HEK293T (cell line): ENCODE results near the gene ASAP2.

Source experiments
- CTCF ChIA-PET: fragments of 350-600 bp; formaldehyde crosslinking; extraction: SDS; loops from one replicate; lab custom pipeline; 2021; ENCODE audit warnings: antibody characterized with exemption, inconsistent platforms; lab: Yijun Ruan, JAX
- POLR2A ChIA-PET: fragments of 350-600 bp; formaldehyde crosslinking; extraction: SDS; loops from one replicate; lab custom pipeline; 2020; ENCODE audit warnings: antibody characterized with exemption, inconsistent platforms; lab: Yijun Ruan, JAX
- DNase-seq: peaks from one replicate; pipeline ENCODE4 v3.0.0; 2012; ENCODE audit warnings: mixed read lengths; ENCODE audit errors: extremely low spot score
- ARNT ChIP-seq: fragments of 450-650 bp; IDR thresholded peaks from 2 replicates; pipeline ENCODE4 v1.6.1; 2017; ENCODE audit warnings: mild to moderate bottlenecking
- BHLHE40 ChIP-seq: fragments of 450-650 bp; IDR thresholded peaks from 2 replicates; pipeline ENCODE4 v1.6.1; 2016; ENCODE audit warnings: mild to moderate bottlenecking, moderate library complexity, borderline replicate concordance
- CTBP1 ChIP-seq: fragments of 450-650 bp; IDR thresholded peaks from 2 replicates; pipeline ENCODE4 v1.6.1; 2016; ENCODE audit warnings: borderline replicate concordance
- ELF4 ChIP-seq: fragments of 450-650 bp; IDR thresholded peaks from 2 replicates; pipeline ENCODE4 v1.6.1; 2017; ENCODE audit warnings: antibody characterized with exemption
- FOXA1 ChIP-seq: fragments of 450-650 bp; IDR thresholded peaks from 2 replicates; pipeline ENCODE4 v1.6.1; 2016; ENCODE audit warnings: mild to moderate bottlenecking
- FOXK2 ChIP-seq: fragments of 450-650 bp; IDR thresholded peaks from 2 replicates; pipeline ENCODE4 v1.6.1; 2016; ENCODE audit warnings: mild to moderate bottlenecking
- FOXM1 ChIP-seq: fragments of 450-650 bp; IDR thresholded peaks from 2 replicates; pipeline ENCODE4 v1.6.1; 2017; ENCODE audit warnings: mild to moderate bottlenecking, borderline replicate concordance
- HDGF ChIP-seq: fragments of 450-650 bp; IDR thresholded peaks from 2 replicates; pipeline ENCODE4 v1.6.1; 2017; ENCODE audit warnings: antibody characterized with exemption, borderline replicate concordance
- L3MBTL2 ChIP-seq: fragments of 450-650 bp; conservative IDR thresholded peaks from 2 replicates; pipeline ENCODE4 v1.6.1; 2016; ENCODE audit warnings: mild to moderate bottlenecking
- LEF1 ChIP-seq: fragments of 450-650 bp; IDR thresholded peaks from 2 replicates; pipeline ENCODE4 v1.6.1; 2017; ENCODE audit warnings: mild to moderate bottlenecking, borderline replicate concordance
- NFRKB ChIP-seq: fragments of 450-650 bp; IDR thresholded peaks from 2 replicates; pipeline ENCODE4 v1.6.1; 2016; ENCODE audit warnings: mild to moderate bottlenecking, moderate library complexity
- PKNOX1 ChIP-seq: fragments of 450-650 bp; IDR thresholded peaks from 2 replicates; pipeline ENCODE4 v1.6.1; 2016
- SP1 ChIP-seq: fragments of 450-650 bp; IDR thresholded peaks from 2 replicates; pipeline ENCODE4 v1.6.1; 2017
- SUZ12 ChIP-seq: fragments of 450-650 bp; IDR thresholded peaks from 2 replicates; pipeline ENCODE4 v1.6.1; 2016; ENCODE audit warnings: mild to moderate bottlenecking
- TARDBP ChIP-seq: fragments of 450-650 bp; IDR thresholded peaks from 2 replicates; pipeline ENCODE4 v1.6.1; 2016
- ZNF384 ChIP-seq: fragments of 450-650 bp; IDR thresholded peaks from 2 replicates; pipeline ENCODE4 v1.6.1; 2016

ASAP2 gene

DNA sequence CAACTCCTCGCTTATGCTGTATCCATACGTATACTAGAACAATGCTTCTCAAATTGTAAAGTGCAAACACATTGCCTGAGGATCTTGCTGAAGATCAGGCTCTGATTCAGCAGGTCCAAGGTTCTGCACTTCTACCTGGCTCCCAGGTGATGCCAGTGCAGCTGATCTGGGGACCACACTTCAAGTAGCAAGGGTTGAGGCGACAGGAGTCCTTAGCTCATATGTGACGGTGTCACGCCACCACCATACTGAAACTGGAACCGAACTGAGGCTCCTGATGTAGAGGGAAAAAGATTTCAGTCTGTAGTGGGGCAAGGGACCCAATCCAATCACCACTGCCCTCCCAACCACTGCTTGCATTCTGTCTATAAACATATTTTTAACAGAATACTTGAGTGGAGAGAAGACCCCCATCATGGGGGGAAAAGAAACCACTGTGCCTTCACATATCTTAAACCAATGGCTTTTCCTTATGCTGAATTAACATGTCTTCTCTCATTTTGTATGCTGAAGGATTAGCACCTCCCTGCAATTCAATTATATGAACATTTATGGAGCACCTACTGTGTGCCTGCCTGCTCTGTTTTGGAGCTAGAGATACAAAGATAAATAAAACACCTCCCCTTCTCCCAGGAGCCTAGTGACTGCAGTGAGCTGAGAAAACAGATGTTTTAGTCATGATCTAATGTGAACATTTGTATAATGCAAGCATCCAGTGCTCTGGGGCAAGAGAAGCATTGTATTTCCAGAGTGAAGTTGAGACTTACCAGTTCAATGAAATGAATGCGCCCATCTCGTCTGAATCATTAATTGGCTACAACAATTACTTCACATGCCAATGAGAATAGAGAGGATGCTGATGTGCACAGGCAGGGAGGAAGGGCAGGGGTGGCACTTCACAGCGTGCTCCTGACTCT lies 6.6 kb upstream of the ASAP2 start:
- TF ChIP-seq FOXM1 (no peak), LEF1 (no peak), SP1 (no peak), L3MBTL2 (no peak), TARDBP (no peak)
- CTCF ChIA-PET = no interaction called here
- DNase-seq = no peak
- POLR2A ChIA-PET = interaction anchor here (1.2 kb wide), 1 partner anchor 35 kb away, joined by 3 read pairs; no protein-coding TSS in a partner anchor

DNA sequence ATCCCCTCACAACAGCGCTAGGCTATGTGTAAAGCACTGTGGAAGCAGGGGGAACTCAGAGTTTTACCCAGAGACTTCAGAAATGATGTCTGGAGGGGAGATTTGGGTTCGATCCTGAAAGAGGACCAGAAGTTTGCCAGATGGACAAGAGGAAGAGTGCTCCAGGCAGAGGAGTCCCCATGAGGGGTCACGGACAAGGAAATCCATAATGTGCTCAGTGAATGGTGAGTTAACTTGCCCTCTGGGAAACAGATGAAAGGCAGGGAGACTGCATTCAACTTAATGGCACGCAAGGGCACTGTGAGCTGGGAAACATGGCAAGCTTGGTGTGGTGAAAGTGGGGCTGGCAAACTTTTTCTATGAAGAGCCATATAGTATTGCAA lies 6.0 kb upstream of the ASAP2 start:
- CTCF ChIA-PET = no interaction called here
- DNase-seq = no peak
- no peak for TF ChIP-seq SP1
- TF ChIP-seq PKNOX1 = no peak
- POLR2A ChIA-PET = interaction anchor here (1.2 kb wide), 1 partner anchor 34 kb away, joined by 3 read pairs; no protein-coding TSS in a partner anchor

- ChIA-PET CTCF (no interaction called here), POLR2A (no interaction called here)
- TF ChIP-seq TARDBP = no peak
- TF ChIP-seq FOXA1 = no peak
- no peak for TF ChIP-seq HDGF
- TF ChIP-seq ELF4 = no peak
- TF ChIP-seq LEF1 = no peak
- TF ChIP-seq CTBP1 = no peak
- TF ChIP-seq FOXM1 = no peak
- DNase-seq = no peak
Measured at GRCh38 chr2:9201185-9201891, 5.3 kb upstream of the ASAP2 start.

- ChIA-PET POLR2A (no interaction called here), CTCF (no interaction called here)
- DNase-seq = no peak
- TF ChIP-seq ARNT (no peak), CTBP1 (no peak), FOXM1 (no peak), ELF4 (no peak), FOXK2 (no peak), L3MBTL2 (no peak), PKNOX1 (no peak), SUZ12 (no peak), LEF1 (no peak), TARDBP (no peak), ZNF384 (no peak), NFRKB (no peak), HDGF (no peak), SP1 (no peak), BHLHE40 (no peak)
Measured at GRCh38 chr2:9203006-9203405, 3.6 kb upstream of the ASAP2 start.

GRCh38 chr2:9203876-9204275 lies 2.7 kb upstream of the ASAP2 start:
- CTCF ChIA-PET = no interaction called here
- POLR2A ChIA-PET = no interaction called here
- DNase-seq = no peak
- TF ChIP-seq LEF1 (no peak), CTBP1 (no peak), TARDBP (no peak)

DNA sequence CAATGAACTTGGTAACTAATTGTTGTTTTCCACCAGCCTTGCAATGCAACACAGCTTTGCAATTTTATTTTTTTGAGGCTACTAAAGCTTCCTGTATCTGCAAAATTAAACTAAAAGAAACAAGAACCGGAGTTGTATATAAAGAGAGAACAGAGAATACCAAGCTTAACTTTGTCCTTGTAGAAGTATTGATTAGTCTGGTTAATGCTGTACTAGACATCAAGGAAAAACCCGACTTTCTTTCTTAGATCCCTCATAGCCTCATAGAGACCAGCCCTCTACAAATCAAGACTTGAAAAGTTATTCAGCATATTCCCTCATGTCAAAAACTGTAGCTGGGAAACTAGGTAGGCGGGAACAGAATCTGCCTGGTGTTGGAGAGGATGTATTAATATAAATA lies 1.7 kb upstream of the ASAP2 start:
- DNase-seq = no peak
- ChIA-PET POLR2A (no interaction called here), CTCF (interaction anchor here (1.0 to 1.3 kb wide), 2 partner anchors 12 to 46 kb away, joined by 4 to 5 read pairs; no protein-coding TSS in a partner anchor)
- no peak for TF ChIP-seq FOXK2
- TF ChIP-seq BHLHE40 = no peak
- no peak for TF ChIP-seq L3MBTL2
- no peak for TF ChIP-seq SP1
- no peak for TF ChIP-seq ZNF384
- TF ChIP-seq TARDBP = no peak
- TF ChIP-seq FOXA1 = no peak
- TF ChIP-seq ELF4 = no peak
- no peak for TF ChIP-seq FOXM1
- TF ChIP-seq HDGF = no peak
- no peak for TF ChIP-seq NFRKB
- TF ChIP-seq LEF1 = no peak
- TF ChIP-seq ARNT = no peak
- TF ChIP-seq SUZ12 = no peak
- TF ChIP-seq PKNOX1 = no peak
- TF ChIP-seq CTBP1 = no peak
